SU-DHL-6 (cell line): ENCODE data around the gene ZNF628.

Experiments used
- H2AFZ ChIP-seq: fragments of 200-600 bp; sonication (generic); 2 replicates; pipeline ENCODE4 v1.6.1; 2014; ENCODE audit warnings: low read depth, mild to moderate bottlenecking, moderate library complexity, mixed read lengths, antibody characterized with exemption, low read length; ENCODE audit not compliant: severe bottlenecking
- H3F3A ChIP-seq: fragments of 200-600 bp; shearing (Covaris generic); 2 replicates; pipeline ENCODE4 v1.6.0; 2016; ENCODE audit warnings: antibody characterized with exemption, mild to moderate bottlenecking; ENCODE audit not compliant: insufficient read depth
- H3K27ac ChIP-seq: fragments of 200-600 bp; sonication (generic); 2 replicates; pipeline ENCODE4 v1.5.1; 2016; ENCODE audit warnings: low read depth, mild to moderate bottlenecking, low read length, moderate library complexity, mixed read lengths
- H3K27me3 ChIP-seq: fragments of 200-600 bp; sonication (generic), shearing (Covaris generic); 2 replicates; pipeline ENCODE4 v1.6.0; 2014; ENCODE audit warnings: mild to moderate bottlenecking, low read length
- H3K36me3 ChIP-seq: fragments of 200-600 bp; sonication (generic); 2 replicates; pipeline ENCODE4 v1.6.1; 2014; ENCODE audit warnings: mild to moderate bottlenecking, low read length, mixed read lengths
- H3K4me2 ChIP-seq: fragments of 300-600, 200-600 bp; shearing (Covaris generic), sonication (generic); 2 replicates; pipeline ENCODE4 v1.6.0; 2014; ENCODE audit warnings: low read length, low read depth, mild to moderate bottlenecking; ENCODE audit not compliant: poor library complexity, severe bottlenecking
- H3K4me3 ChIP-seq: fragments of 200-600 bp; sonication (generic); 2 replicates; pipeline ENCODE4 v1.5.1; 2014; ENCODE audit warnings: antibody characterized with exemption, low read length, mild to moderate bottlenecking, mixed read lengths; ENCODE audit not compliant: insufficient read depth, poor library complexity, severe bottlenecking
- H3K79me2 ChIP-seq: fragments of 200-600 bp; sonication (generic); 2 replicates; pipeline ENCODE4 v1.6.1; 2014; ENCODE audit warnings: mild to moderate bottlenecking, low read length, moderate library complexity; ENCODE audit not compliant: insufficient read depth
- H3K9ac ChIP-seq: fragments of 200-600 bp; sonication (generic); 2 replicates; pipeline ENCODE4 v1.7.0; 2014; ENCODE audit warnings: mild to moderate bottlenecking, low read length
- H3K9me2 ChIP-seq: fragments of 200-600 bp; sonication (generic); replicated peaks from 2 replicates; pipeline ENCODE4 v1.6.1; 2014; ENCODE audit warnings: low read length; ENCODE audit not compliant: insufficient read depth
- H3K9me3 ChIP-seq: fragments of 200-600 bp; sonication (generic); 2 replicates; pipeline ENCODE4 v1.6.1; 2014; ENCODE audit warnings: low read length, mixed read lengths; ENCODE audit not compliant: insufficient read depth
- H4K20me1 ChIP-seq: fragments of 200-600 bp; sonication (generic); 2 replicates; pipeline ENCODE4 v1.6.1; 2014; ENCODE audit warnings: low read depth, mild to moderate bottlenecking, antibody characterized with exemption, low read length, moderate library complexity, mixed read lengths
- EZH2phosphoT487 ChIP-seq: fragments of 200-600 bp; sonication (generic), shearing (Covaris generic); conservative IDR thresholded peaks from 2 replicates; pipeline ENCODE4 v1.6.1; 2018; ENCODE audit warnings: mild to moderate bottlenecking, antibody characterized with exemption, low read length, moderate library complexity, mixed read lengths
- TF ChIP-seq, protein P1 (sequence below): fragments of 200-600 bp; sonication (generic); IDR thresholded peaks from one replicate; pipeline ENCODE4 v1.5.1; 2017; ENCODE audit warnings: antibody characterized with exemption, mild to moderate bottlenecking, low read length, moderate library complexity; ENCODE audit not compliant: insufficient read depth, poor library complexity, severe bottlenecking

The ZNF628 gene

DNA sequence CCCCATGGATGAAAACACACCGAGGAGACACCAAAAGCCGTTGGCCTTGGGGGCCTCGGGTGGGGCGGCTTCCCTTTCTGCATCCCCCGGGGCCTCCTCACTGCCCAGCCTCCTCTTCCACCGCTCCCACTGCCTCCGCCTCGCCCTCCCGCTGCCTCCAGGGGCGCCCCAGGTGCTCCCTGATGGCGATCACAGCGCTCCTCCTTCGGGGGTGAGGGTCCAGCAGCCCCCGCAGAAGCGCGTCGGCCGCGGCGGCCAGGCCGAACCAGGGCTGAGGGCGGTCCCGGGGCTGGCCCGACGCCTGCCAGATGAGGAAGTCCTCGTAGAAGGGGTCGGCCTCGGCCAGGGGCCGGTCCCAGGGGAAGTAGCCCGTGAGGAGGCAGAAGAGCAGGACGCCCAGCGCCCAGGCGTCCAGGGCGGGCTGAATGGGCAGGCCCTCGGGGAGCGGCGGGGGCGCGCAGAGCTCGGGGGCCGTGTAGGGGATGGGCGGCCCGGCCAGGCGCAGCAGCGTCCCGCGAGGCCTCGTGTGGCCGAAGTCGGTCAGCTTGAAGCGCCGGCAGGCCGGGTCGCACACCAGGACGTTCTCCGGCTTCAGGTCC is 53.3 kb downstream of the ZNF628 start:
- TF ChIP-seq, protein P1, sequence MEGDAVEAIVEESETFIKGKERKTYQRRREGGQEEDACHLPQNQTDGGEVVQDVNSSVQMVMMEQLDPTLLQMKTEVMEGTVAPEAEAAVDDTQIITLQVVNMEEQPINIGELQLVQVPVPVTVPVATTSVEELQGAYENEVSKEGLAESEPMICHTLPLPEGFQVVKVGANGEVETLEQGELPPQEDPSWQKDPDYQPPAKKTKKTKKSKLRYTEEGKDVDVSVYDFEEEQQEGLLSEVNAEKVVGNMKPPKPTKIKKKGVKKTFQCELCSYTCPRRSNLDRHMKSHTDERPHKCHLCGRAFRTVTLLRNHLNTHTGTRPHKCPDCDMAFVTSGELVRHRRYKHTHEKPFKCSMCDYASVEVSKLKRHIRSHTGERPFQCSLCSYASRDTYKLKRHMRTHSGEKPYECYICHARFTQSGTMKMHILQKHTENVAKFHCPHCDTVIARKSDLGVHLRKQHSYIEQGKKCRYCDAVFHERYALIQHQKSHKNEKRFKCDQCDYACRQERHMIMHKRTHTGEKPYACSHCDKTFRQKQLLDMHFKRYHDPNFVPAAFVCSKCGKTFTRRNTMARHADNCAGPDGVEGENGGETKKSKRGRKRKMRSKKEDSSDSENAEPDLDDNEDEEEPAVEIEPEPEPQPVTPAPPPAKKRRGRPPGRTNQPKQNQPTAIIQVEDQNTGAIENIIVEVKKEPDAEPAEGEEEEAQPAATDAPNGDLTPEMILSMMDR, result no peak
- TF ChIP-seq EZH2phosphoT487, result no peak
- Histone ChIP-seq H3K27me3 (no peaks in the 10 kb centered on the region), H3F3A (no peaks in the 10 kb centered on the region)

DNA sequence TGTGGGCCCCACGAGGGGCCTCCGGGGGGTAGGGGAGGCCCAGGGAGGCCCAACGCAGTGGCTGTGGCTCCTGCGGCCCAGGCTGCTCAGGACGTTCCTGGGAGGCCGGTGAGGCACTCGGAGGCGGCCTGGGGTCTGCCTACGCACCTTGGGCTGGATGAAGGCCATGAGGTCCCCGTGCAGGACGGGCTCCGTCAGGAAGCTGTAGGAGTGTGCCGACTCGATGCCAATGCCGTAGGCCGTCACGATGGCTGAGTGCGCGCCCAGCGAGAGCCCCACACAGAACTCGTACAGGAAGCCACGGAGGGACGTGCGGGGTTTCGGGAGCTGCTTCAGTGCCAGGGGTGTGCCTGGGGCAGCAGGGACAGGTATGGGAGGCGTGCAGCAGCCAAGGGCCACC is 54.6 kb downstream of the ZNF628 start:
- Histone ChIP-seq H2AFZ (no peak overlapping the region), H3K4me2 (no peak overlapping the region), H3K79me2 (no peaks in the 10 kb centered on the region), H3K27me3 (no peaks in the 10 kb centered on the region), H3K9me3 (no peaks in the 10 kb centered on the region), H3K36me3 (no peaks in the 10 kb centered on the region), H4K20me1 (no peaks in the 10 kb centered on the region), H3F3A (no peaks in the 10 kb centered on the region), H3K4me3 (no peak overlapping the region), H3K9me2 (no peaks in the 10 kb centered on the region), H3K27ac (no peak overlapping the region), H3K9ac (no peak overlapping the region)
- TF ChIP-seq, protein P1, result no peak
- no peak for TF ChIP-seq EZH2phosphoT487

More for the DNA sequence above, 53.3 kb downstream of the ZNF628 start:
- H3K4me2 ChIP-seq, result no peak overlapping the region
- H3K9ac ChIP-seq, result no peak overlapping the region
- H3K36me3 ChIP-seq, result no peaks in the 10 kb centered on the region
- H3K4me3 ChIP-seq, result no peak overlapping the region
- no peak overlapping the region for H3K27ac ChIP-seq
- no peaks in the 10 kb centered on the region for H3K9me3 ChIP-seq
- H2AFZ ChIP-seq, result no peak overlapping the region
- H3K79me2 ChIP-seq, result no peaks in the 10 kb centered on the region
- no peaks in the 10 kb centered on the region for H3K9me2 ChIP-seq
- no peaks in the 10 kb centered on the region for H4K20me1 ChIP-seq
